ENCODE measurements around the gene LTN1.
"Not testable (repeated sequence)": the region's sequence is repeated elsewhere in the genome, so short reads cannot be mapped to it uniquely, and the experiment has no call there.

Gene LTN1

GRCh38 chr21:28986677-28987076 is 6.0 kb downstream of the LTN1 start:
- no peak for DNase-seq

- no peak for DNase-seq
Measured at GRCh38 chr21:28982637-28983036, 10.0 kb downstream of the LTN1 start.

- no peak for DNase-seq
Measured at GRCh38 chr21:28979092-28979491, 13.6 kb downstream of the LTN1 start.

- no peak for DNase-seq
Measured at GRCh38 chr21:28975397-28975796, 17.3 kb downstream of the LTN1 start.

- DNase-seq: no peak
Measured at GRCh38 chr21:28974531-28975227, 18.0 kb downstream of the LTN1 start.

GRCh38 chr21:28972398-28972797 is 20.3 kb downstream of the LTN1 start:
- DNase-seq: no peak

- DNase-seq: no peak
Measured at GRCh38 chr21:28971171-28971570, 21.5 kb downstream of the LTN1 start.

GRCh38 chr21:28963831-28964230 is 28.8 kb downstream of the LTN1 start:
- DNase-seq: no peak

GRCh38 chr21:28962465-28962864 is 30.2 kb downstream of the LTN1 start:
- DNase-seq: no peak

- no peak for DNase-seq
Measured at GRCh38 chr21:28961927-28962326, 30.8 kb downstream of the LTN1 start.

- DNase-seq: no peak
Measured at GRCh38 chr21:28960245-28960644, 32.4 kb downstream of the LTN1 start.

GRCh38 chr21:28959367-28960099 is 33.1 kb downstream of the LTN1 start:
- DNase-seq: no peak

- no peak for DNase-seq
Measured at GRCh38 chr21:28953247-28953646, 39.4 kb downstream of the LTN1 start.

- DNase-seq: no peak
Measured at GRCh38 chr21:28952686-28953085, 40.0 kb downstream of the LTN1 start.

GRCh38 chr21:28949318-28949717 is 43.4 kb downstream of the LTN1 start:
- no peak for DNase-seq

GRCh38 chr21:28944296-28944695 is 48.4 kb downstream of the LTN1 start:
- no peak for DNase-seq

- no peak for DNase-seq
Measured at GRCh38 chr21:28943631-28944030, 49.0 kb downstream of the LTN1 start.

- no peak for DNase-seq
Measured at GRCh38 chr21:28938726-28939125, 54.0 kb downstream of the LTN1 start.

GRCh38 chr21:28937737-28938136 is 54.9 kb downstream of the LTN1 start:
- no peak for DNase-seq

GRCh38 chr21:28936721-28937120 is 56.0 kb downstream of the LTN1 start:
- DNase-seq: no peak

- no peak for DNase-seq
Measured at GRCh38 chr21:28936036-28936435, 56.6 kb downstream of the LTN1 start.

GRCh38 chr21:28932717-28933116 is 60.0 kb downstream of the LTN1 start:
- DNase-seq: no peak

GRCh38 chr21:28931708-28932372 is 60.8 kb downstream of the LTN1 start:
- not testable (repeated sequence) for DNase-seq
